GM12892 (cell line): Measurements from ENCODE around the gene B3GALT6.

Source experiments
- POLR2A ChIP-seq: IDR thresholded peaks from 2 replicates; pipeline ENCODE4 v1.6.1; 2011; ENCODE audit warnings: low read depth, low read length, control low read depth
- POLR2AphosphoS5 ChIP-seq: IDR thresholded peaks from 2 replicates; pipeline ENCODE4 v1.6.1; 2011; ENCODE audit warnings: low read depth, low read length, control low read depth

DNA sequence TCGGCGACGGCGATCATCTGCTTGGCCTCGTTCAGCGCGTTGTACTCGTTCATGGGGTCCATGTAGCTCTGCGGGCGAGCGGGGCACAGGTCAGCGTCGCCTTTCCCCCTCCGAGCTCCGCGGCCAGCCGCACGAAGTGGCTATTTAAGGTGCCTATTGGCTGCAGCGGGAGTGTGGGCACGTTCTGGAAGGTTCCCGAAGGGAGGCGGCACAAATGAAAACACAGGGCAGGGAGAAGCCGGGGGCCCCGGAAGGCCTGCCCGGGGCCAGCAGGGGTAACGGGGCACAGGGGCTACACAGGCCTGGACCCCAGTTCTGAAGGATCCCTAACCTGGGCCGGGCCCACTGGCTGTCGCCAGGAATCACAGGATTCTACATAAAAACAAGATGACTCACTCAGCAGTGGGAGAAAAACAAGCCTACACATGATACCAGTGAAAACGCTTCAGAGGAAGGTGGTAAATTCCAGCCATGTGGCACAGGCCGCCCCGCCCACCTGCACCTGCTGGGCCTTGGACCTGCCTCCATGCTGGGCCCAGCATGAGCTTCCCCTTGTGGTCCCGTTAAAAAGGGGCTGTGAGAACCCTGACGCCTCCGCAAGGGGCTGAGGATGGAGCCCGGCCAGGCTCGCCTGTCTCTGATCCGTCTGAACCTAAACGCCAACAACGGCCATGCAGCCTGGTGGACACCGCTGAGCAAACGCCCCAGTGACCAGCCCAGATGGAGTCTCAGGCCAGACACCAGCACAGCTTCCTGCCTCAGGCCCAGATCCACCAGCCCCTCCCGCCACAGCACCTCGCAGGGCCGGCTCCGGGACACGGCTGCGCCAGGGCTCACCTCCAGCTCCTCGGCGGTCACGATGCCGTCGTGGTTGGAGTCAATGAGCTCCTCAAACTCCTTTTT is 14.2 kb upstream of the B3GALT6 start:
- TF ChIP-seq POLR2A, result no peak
- 0 out of 2 replicates have a peak, but pooled peaks have one; percentile 25 for TF ChIP-seq POLR2AphosphoS5
